GM23248 (cell line): ENCODE measurements around the gene EPPIN.

Experiments
- EZH2 ChIP-seq: fragments of 200-600 bp; sonication (generic); IDR thresholded peaks from 2 replicates; pipeline ENCODE4 v1.6.1; 2018; ENCODE audit warnings: antibody characterized with exemption, mild to moderate bottlenecking; ENCODE audit not compliant: insufficient read depth, poor library complexity, severe bottlenecking
- EZH2phosphoT487 ChIP-seq: fragments of 200-600 bp; sonication (generic); IDR thresholded peaks from 2 replicates; pipeline ENCODE4 v1.6.1; 2018; ENCODE audit warnings: antibody characterized with exemption, moderate library complexity, mild to moderate bottlenecking, low read depth; ENCODE audit not compliant: insufficient read depth

DNA sequence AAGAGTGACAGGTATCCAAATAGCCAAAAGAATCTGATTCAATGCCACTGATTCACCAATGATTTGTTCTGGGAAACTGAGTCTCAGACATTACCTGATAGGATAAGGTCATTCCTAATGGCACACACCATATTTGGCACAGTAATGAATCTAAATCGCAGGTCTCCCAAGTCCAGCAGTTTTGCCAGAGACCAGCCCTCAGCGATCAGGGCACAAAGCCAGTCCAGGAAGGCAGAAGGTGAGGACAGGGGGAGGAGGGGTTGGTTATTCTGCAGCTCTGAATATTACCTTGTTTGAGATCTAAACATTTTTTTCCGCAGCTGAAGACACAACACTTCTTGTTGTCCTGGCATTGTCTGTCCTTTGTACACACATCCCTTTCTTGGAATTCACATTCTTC lies 1.9 kb downstream of the EPPIN start:
- no peak for TF ChIP-seq EZH2
- TF ChIP-seq EZH2phosphoT487 = no peak
